ENCODE data around the gene NUCB1. TPM values are rescaled to one million over a fixed set of nuclear protein-coding genes. Genes with fewer than 3 reads are reported as not detected.
"Not testable (repeated sequence)": the region's sequence is repeated elsewhere in the genome, so short reads cannot be mapped to it uniquely, and the experiment has no call there.

The NUCB1 gene
- total and polyA plus RNA-seq, 9 of the 15 experiments (the other 6 are each of a cell fraction or from before 2014, with no cell fraction given) = 3.1 to 153 (median 71.7) TPM

DNA sequence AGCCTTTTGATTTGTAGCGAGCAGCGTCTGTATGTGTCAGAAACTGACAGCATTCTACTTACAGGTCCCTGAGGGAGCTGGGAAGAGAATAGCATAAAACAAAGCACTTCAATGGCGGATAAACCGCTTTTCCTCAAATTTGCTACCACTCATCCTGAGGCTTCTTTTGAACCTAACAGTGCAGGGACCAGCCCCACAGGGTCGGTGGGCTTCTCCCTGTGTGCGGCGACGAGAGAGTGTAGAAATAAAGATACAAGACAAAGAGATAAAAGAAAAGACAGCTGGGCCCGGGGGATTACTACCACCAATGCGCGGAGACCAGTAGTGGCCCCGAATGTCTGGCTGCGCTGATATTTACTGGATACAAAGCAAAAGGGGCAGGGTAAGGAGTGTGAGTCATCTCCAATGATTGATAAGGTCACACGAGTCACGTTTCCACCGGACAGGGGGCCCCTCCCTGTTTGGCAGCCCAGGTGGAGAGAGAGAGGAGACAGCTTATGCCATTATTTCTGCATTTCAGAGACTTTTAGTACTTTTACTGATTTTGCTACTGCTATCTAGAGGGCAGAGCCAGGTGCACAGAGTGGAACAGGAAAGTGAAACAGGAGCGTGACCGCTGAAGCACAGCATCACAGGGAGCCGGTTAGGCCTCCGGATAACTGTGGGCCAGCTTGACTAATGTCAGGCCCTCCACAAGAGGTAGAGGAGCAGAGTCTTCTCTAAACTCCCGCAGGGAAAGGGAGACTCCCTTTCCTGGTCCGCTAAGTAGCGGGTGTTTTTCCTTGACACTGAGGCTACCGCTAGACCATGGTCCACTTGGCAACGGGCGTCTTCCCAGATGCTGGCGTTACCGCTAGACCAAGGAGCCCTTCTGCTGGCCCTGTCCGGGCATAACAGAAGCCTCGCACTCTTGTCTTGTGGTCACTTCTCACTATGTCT is 23.8 kb upstream of the NUCB1 start (continued):
- TF ChIP-seq, protein P1, sequence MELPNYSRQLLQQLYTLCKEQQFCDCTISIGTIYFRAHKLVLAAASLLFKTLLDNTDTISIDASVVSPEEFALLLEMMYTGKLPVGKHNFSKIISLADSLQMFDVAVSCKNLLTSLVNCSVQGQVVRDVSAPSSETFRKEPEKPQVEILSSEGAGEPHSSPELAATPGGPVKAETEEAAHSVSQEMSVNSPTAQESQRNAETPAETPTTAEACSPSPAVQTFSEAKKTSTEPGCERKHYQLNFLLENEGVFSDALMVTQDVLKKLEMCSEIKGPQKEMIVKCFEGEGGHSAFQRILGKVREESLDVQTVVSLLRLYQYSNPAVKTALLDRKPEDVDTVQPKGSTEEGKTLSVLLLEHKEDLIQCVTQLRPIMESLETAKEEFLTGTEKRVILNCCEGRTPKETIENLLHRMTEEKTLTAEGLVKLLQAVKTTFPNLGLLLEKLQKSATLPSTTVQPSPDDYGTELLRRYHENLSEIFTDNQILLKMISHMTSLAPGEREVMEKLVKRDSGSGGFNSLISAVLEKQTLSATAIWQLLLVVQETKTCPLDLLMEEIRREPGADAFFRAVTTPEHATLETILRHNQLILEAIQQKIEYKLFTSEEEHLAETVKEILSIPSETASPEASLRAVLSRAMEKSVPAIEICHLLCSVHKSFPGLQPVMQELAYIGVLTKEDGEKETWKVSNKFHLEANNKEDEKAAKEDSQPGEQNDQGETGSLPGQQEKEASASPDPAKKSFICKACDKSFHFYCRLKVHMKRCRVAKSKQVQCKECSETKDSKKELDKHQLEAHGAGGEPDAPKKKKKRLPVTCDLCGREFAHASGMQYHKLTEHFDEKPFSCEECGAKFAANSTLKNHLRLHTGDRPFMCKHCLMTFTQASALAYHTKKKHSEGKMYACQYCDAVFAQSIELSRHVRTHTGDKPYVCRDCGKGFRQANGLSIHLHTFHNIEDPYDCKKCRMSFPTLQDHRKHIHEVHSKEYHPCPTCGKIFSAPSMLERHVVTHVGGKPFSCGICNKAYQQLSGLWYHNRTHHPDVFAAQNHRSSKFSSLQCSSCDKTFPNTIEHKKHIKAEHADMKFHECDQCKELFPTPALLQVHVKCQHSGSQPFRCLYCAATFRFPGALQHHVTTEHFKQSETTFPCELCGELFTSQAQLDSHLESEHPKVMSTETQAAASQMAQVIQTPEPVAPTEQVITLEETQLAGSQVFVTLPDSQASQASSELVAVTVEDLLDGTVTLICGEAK (IDR thresholded peaks at IDR 0.05) = 0 out of 2 replicates have a peak, but pooled peaks have one; percentile 11
- TF ChIP-seq, protein P1 (CRISPR knock-in tag; IDR thresholded peaks at IDR 0.05) = not testable (repeated sequence)
- TF ChIP-seq ZNF584 (CRISPR knock-in tag; IDR thresholded peaks at IDR 0.05; ENCODE audit: low read depth) = peak; percentile 72
- TF ChIP-seq HLTF (IDR thresholded peaks at IDR 0.05) = peak; percentile 20; the same call in 1 of the 2 replicates
- TF ChIP-seq, protein P2, sequence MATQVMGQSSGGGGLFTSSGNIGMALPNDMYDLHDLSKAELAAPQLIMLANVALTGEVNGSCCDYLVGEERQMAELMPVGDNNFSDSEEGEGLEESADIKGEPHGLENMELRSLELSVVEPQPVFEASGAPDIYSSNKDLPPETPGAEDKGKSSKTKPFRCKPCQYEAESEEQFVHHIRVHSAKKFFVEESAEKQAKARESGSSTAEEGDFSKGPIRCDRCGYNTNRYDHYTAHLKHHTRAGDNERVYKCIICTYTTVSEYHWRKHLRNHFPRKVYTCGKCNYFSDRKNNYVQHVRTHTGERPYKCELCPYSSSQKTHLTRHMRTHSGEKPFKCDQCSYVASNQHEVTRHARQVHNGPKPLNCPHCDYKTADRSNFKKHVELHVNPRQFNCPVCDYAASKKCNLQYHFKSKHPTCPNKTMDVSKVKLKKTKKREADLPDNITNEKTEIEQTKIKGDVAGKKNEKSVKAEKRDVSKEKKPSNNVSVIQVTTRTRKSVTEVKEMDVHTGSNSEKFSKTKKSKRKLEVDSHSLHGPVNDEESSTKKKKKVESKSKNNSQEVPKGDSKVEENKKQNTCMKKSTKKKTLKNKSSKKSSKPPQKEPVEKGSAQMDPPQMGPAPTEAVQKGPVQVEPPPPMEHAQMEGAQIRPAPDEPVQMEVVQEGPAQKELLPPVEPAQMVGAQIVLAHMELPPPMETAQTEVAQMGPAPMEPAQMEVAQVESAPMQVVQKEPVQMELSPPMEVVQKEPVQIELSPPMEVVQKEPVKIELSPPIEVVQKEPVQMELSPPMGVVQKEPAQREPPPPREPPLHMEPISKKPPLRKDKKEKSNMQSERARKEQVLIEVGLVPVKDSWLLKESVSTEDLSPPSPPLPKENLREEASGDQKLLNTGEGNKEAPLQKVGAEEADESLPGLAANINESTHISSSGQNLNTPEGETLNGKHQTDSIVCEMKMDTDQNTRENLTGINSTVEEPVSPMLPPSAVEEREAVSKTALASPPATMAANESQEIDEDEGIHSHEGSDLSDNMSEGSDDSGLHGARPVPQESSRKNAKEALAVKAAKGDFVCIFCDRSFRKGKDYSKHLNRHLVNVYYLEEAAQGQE (IDR thresholded peaks at IDR 0.05; ENCODE audit: borderline replicate concordance) = 0 out of 2 replicates have a peak, but pooled peaks have one; percentile 3
- TF ChIP-seq, protein P2 (CRISPR knock-in tag; IDR thresholded peaks at IDR 0.05; ENCODE audit: low read depth) = peak; percentile 56; the same call in 1 of the 2 replicates
- 0 out of 2 replicates have a peak, but pooled peaks have one; percentile 10 for TF ChIP-seq PTBP1 (IDR thresholded peaks at IDR 0.05; ENCODE audit: low read depth, low read length)
- TF ChIP-seq POLR2AphosphoS5 (IDR thresholded peaks at IDR 0.05; ENCODE audit: control insufficient read depth, insufficient read depth, low read depth, low read length) = peak; percentile 80
- peak; percentile 92 for TF ChIP-seq SMARCA4 (IDR thresholded peaks at IDR 0.05)
- peak; percentile 51 for TF ChIP-seq ZNF583 (CRISPR knock-in tag; IDR thresholded peaks at IDR 0.05)
